DND-41 (cell line): ENCODE results near the gene NECAB3.

Experiments
- ATAC-seq: fragments of 200-7000 bp; cut with Tn5 transposase; 3 replicates; pipeline ENCODE4 v1.9.1; 2021; ENCODE audit warnings: low read depth; ENCODE audit not compliant: insufficient read depth
- DNase-seq: peaks from one replicate; pipeline ENCODE4 v3.0.0-alpha.2; 2020
- H2AFZ ChIP-seq: 2 replicates; pipeline ENCODE4 v1.6.0; 2012; ENCODE audit warnings: low read depth, low read length
- H3K27ac ChIP-seq: 2 replicates; pipeline ENCODE4 v1.5.1; 2012; ENCODE audit warnings: low read length, inconsistent platforms
- H3K27me3 ChIP-seq: fragments of 200-600 bp; sonication (generic); 2 replicates; pipeline ENCODE4 v1.6.0; 2012; ENCODE audit warnings: low read length, mild to moderate bottlenecking, inconsistent platforms; ENCODE audit not compliant: insufficient read depth, poor library complexity
- H3K36me3 ChIP-seq: 2 replicates; pipeline ENCODE4 v1.5.1; 2012; ENCODE audit warnings: low read length, inconsistent platforms; ENCODE audit not compliant: insufficient read depth
- H3K4me1 ChIP-seq: 2 replicates; pipeline ENCODE4 v1.5.1; 2012; ENCODE audit warnings: mild to moderate bottlenecking, low read length; ENCODE audit not compliant: insufficient read depth
- H3K4me2 ChIP-seq: 2 replicates; pipeline ENCODE4 v1.6.0; 2012; ENCODE audit warnings: mild to moderate bottlenecking, moderate library complexity, low read length, inconsistent platforms; ENCODE audit not compliant: insufficient read depth
- H3K4me3 ChIP-seq, 2 experiments: fragments of 200-600 bp in 1 of 2; shearing (Covaris generic) in 1 of 2; 2 replicates each; pipeline ENCODE4 v1.5.1; 2012 to 2016; ENCODE audit warnings: inconsistent platforms in 2 of 2, low read length in 2 of 2, mild to moderate bottlenecking in 2 of 2, low read depth in 1 of 2, moderate library complexity in 1 of 2
- H3K79me2 ChIP-seq: 2 replicates; pipeline ENCODE4 v1.6.0; 2012; ENCODE audit warnings: low read length, inconsistent platforms; ENCODE audit not compliant: insufficient read depth
- H3K9ac ChIP-seq: 2 replicates; pipeline ENCODE4 v1.6.0; 2012; ENCODE audit warnings: low read depth, mild to moderate bottlenecking, inconsistent platforms, low read length, moderate library complexity
- H3K9me3 ChIP-seq: 2 replicates; pipeline ENCODE4 v1.5.1; 2012; ENCODE audit warnings: low read length, moderate library complexity, mild to moderate bottlenecking, inconsistent platforms; ENCODE audit not compliant: insufficient read depth, severe bottlenecking
- H4K20me1 ChIP-seq: 2 replicates; pipeline ENCODE4 v1.6.0; 2012; ENCODE audit warnings: low read length; ENCODE audit not compliant: insufficient read depth
- EZH2 ChIP-seq: IDR thresholded peaks from 3 replicates; pipeline ENCODE4 v1.6.1; 2012; ENCODE audit warnings: borderline replicate concordance, low read depth, mild to moderate bottlenecking, moderate library complexity, low read length, inconsistent platforms; ENCODE audit not compliant: severe bottlenecking
- TF ChIP-seq, protein P1 (sequence below): IDR thresholded peaks from 2 replicates; pipeline ENCODE4 v1.5.1; 2012; ENCODE audit warnings: borderline replicate concordance, low read length, moderate library complexity, mild to moderate bottlenecking; ENCODE audit not compliant: poor library complexity, severe bottlenecking; ENCODE audit errors: extremely low read depth

NECAB3 gene

DNA sequence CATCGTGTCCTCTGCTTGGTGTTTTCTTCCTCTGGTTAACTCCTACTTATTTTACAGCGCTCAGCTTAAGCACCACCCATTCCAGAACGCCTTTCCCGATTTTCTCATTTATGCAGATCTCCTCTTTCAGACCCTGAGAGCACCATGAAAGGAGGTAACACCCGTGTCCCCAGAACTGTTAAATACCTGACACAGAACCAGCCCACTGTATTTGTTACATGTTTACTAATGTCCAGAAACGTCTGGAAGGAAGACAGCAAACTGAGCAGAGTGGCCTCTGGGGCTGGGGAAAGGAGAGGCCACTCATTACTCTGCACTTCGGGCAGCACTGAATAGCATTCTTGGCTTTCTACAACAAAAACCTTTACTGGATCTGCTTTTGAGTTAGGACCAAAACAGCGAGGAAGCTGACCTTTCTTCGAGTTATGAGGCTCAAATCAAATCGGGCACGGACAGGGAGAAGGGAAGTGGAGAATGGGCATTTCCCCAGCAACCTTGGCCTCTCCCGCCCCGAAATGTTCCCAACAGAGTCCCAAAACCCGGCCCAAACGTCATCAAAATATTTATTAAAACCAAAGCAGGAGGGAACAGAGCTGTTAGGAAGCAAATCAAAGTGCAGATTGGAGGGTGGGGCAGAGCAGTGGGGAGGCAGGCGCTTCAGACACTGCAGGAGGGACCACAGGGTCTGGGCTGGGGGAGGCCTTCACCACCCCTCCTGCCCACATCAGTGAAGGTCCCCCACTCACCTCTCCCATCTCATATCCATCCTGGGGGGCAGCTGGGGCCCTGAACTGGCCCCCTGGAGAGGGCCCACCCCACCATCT, 1.1 kb upstream of the NECAB3 start:
- Histone ChIP-seq H3K27me3 (no peaks in the 10 kb centered on the region), H3K9ac (peak overlapping the region; percentile 63), H3K79me2 (peaks cover 11% of the 10 kb centered on the region), H3K9me3 (no peaks in the 10 kb centered on the region), H3K36me3 (peaks cover 47% of the 10 kb centered on the region), H3K4me1 (peaks cover 29% of the 10 kb centered on the region), H3K27ac (peak overlapping the region; percentile 34; the same call in 1 of the 2 replicates), H2AFZ (no peak overlapping the region), H3K4me2 (peak overlapping the region; percentile 89), H4K20me1 (peaks cover 55% of the 10 kb centered on the region), H3K4me3 (peak overlapping the region in 1 of 2 experiments; percentile 63; a peak in 2 of 4 replicates)
- TF ChIP-seq, protein P1, sequence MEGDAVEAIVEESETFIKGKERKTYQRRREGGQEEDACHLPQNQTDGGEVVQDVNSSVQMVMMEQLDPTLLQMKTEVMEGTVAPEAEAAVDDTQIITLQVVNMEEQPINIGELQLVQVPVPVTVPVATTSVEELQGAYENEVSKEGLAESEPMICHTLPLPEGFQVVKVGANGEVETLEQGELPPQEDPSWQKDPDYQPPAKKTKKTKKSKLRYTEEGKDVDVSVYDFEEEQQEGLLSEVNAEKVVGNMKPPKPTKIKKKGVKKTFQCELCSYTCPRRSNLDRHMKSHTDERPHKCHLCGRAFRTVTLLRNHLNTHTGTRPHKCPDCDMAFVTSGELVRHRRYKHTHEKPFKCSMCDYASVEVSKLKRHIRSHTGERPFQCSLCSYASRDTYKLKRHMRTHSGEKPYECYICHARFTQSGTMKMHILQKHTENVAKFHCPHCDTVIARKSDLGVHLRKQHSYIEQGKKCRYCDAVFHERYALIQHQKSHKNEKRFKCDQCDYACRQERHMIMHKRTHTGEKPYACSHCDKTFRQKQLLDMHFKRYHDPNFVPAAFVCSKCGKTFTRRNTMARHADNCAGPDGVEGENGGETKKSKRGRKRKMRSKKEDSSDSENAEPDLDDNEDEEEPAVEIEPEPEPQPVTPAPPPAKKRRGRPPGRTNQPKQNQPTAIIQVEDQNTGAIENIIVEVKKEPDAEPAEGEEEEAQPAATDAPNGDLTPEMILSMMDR = no peak
- no peak for TF ChIP-seq EZH2
- ATAC-seq (no peak), DNase-seq (no peak)

DNA sequence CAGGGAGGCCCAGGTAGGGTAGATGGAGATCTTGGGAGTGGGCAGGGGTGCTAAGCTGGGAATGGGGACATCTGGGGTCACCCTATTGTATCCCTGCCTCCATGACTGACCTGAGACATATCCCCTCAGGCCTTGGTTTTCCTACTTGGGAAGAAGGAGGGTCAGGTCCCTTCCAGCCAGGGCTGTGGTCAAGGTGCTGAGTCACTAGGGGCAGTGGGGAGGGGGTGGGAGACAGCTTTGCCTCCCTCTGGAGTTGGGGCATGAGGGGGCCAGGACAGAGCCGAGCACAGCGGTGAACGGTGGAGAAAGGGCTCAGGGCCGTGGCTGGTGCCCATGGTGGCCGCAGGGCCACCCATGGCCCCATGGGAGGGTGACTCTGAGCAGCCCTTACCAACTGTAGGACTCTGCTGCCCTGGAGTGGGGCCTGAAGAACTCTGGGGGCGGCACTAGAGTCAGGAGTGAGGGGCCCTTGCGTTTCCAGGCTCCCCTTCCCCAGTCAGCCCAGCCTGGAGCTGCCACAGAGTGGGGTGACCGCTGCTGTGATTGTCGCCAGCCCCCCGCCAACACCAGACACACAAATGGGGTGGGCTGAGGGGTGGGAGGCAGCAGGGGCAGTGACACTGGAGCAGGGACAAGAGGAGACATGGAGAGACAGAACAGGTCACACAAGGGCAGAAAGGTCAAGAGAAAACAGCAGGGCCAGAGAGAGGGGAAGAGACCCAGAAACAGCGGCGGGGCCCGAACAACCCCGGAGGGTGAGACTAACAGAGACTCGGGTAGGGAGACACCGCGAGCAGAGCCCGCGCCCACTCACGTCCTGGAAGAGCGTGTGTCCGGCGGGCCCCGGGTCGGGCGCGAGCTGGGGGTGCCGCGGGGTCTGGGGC, 576 bp downstream of the NECAB3 start:
- peak overlapping the region; percentile 63 for H3K9ac ChIP-seq
- peak overlapping the region; percentile 27 to 63; a peak in 3 of 4 replicates for H3K4me3 ChIP-seq
- H3K27ac ChIP-seq = peak overlapping the region; percentile 52
- DNase-seq (no peak), ATAC-seq (0 out of 3 replicates have a peak, but pooled peaks have one; percentile 1)
- H4K20me1 ChIP-seq = peaks cover 38% of the 10 kb centered on the region
- peaks cover 39% of the 10 kb centered on the region for H3K36me3 ChIP-seq
- H3K79me2 ChIP-seq = no peaks in the 10 kb centered on the region; the same call in 1 of the 2 replicates
- peak overlapping the region; percentile 74 for H2AFZ ChIP-seq
- no peak for TF ChIP-seq EZH2
- TF ChIP-seq, protein P1 = no peak
- H3K27me3 ChIP-seq = no peaks in the 10 kb centered on the region
- H3K4me2 ChIP-seq = peak overlapping the region; percentile 89
- H3K9me3 ChIP-seq = no peaks in the 10 kb centered on the region
- H3K4me1 ChIP-seq = peaks cover 29% of the 10 kb centered on the region

DNA sequence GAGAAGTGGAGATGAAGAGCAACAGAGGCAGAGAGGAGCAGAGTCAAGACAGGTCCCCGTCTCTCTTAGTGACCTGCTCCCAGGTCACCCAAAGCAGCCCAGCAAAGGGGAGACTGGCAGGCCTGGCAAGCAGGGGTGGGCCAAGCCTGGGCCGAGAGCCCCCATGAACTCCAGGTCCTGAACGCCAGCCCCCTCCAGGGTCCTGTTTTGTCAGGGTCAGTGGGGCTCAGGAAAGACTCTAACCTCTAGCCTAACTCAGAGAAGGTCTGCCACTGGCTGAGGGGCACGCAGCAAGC, 1.2 kb downstream of the NECAB3 start:
- ATAC-seq (no peak), DNase-seq (no peak)
- Histone ChIP-seq H3K79me2 (no peaks in the 10 kb centered on the region; the same call in 1 of the 2 replicates), H3K36me3 (peaks cover 37% of the 10 kb centered on the region), H3K4me1 (peaks cover 29% of the 10 kb centered on the region), H3K9ac (peak overlapping the region; percentile 63), H4K20me1 (peaks cover 32% of the 10 kb centered on the region), H3K27me3 (no peaks in the 10 kb centered on the region), H3K27ac (0 out of 2 replicates have a peak overlapping the region, but pooled peaks have one; percentile 45), H3K4me3 (peak overlapping the region in 1 of 2 experiments; percentile 63; a peak in 2 of 4 replicates), H3K9me3 (no peaks in the 10 kb centered on the region), H2AFZ (no peak overlapping the region), H3K4me2 (peak overlapping the region; percentile 89)
- TF ChIP-seq, protein P1 = no peak
- TF ChIP-seq EZH2 = no peak
